Mucosa of gallbladder (tissue), 1 donor: Measurements from ENCODE around the gene CSE1L. TPM values are rescaled to one million over a fixed set of nuclear protein-coding genes. Genes with fewer than 3 reads are reported as not detected.
"Not testable (repeated sequence)": the region's sequence is repeated elsewhere in the genome, so short reads cannot be mapped to it uniquely, and the experiment has no call there.

Experiments used
- DNase-seq: peaks from one replicate; pipeline ENCODE4 v3.0.0-alpha.2; 2020; ENCODE audit warnings: low spot score
- total RNA-seq: library from RNA; stranded (reverse); gene quantifications from one replicate; pipeline ENCODE4 v1.2.1, GENCODE V29; 2021
- donor health status: DM: no; HTN: no; CAD: no.

The CSE1L gene
- 42.5 TPM for total RNA-seq

DNA sequence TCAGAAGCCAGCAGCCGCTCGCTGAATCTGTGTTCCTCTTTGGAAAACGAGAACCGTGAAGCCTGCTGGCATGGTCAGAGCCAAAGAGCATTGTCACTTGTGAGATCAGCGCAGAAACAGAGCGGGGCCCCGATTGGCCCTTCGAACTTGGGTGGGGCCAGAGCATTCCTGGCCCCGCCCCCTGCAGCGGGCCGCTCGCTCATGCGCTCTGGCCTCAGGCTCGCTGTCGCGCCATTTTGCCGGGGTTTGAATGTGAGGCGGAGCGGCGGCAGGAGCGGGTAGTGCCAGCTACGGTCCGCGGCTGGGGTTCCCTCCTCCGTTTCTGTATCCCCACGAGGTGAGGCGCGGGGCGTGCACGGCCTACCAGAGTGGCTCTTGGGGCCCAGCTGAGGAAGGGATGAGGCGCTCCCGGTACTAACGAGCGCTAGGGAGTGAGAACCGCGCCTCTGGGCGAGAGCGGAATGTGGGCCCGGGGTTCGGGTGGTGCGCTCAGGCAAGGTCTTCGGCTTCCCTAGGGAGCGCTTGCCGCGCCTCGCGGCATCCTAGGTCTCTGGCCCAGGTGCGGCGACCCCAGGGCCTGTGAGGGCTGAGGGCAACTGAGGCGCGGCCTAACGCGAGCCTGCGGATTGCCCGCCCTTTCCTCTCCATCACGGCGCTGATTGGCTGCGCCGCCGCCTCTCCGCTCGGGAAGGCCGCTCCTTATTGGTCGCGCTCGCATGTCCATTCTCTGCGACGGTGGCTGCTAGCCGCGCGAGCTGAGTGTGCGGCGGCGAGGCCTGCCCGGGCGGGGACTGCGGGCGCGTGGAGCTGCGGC is at the start of gene CSE1L:
TSS of gene CSE1L (plus strand) at position 226 of the 814 bp plus-strand sequence. CDS start 12,152 bp downstream, outside the sequence.
- DNase-seq, result peak; percentile 95

DNA sequence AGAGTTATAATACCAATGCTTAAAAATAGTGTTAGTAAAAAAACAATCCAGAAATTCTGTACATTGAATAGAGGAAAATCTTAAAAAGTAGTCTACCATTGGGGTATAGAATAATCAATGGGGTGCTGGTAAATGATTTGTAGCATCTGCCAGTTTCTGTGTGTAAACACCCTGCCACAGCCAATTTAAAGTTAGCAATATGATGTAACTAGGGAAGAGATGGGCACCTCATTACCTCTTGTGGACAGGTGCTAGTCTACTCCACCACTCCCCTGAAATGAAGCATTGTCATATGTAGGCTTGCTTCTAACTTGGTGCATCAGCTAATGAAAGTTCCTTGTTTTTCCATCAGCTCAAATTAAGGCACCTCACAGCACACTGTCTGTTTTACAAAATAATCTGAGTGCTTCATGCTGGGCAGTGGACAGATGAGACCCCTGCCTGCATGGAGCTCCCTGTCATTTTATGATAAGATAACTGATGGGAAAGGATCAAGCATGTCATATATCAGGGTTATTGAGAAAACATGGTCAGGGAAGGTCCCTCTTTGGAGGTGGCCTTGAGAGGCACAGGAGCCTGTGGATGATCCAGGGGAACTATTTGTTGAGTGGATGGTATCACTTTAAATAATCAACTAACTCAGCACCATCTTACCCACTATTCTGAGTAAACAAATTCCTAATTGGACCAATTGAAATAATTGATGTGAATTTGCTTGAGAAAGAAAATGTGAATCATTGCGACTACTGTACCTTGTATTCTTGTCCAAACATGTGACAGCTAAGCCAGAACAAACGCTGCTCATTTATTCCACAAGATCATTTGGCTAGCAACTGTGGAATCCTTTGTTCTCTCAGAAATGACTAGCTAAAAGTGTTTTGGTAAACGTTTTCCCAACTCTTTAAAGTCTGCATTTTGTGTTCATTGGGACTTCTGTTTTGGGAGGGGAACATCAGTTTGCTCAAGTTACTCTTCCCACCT is 45.9 kb upstream of the CSE1L start:
- no peak for DNase-seq

- no peak for DNase-seq
Measured at GRCh38 chr20:49001741-49002140, 44.4 kb upstream of the CSE1L start.

- no peak for DNase-seq
Measured at GRCh38 chr20:49006446-49006980, 39.6 kb upstream of the CSE1L start.

- no peak for DNase-seq
Measured at GRCh38 chr20:49009899-49010631, 36.0 kb upstream of the CSE1L start.

DNA sequence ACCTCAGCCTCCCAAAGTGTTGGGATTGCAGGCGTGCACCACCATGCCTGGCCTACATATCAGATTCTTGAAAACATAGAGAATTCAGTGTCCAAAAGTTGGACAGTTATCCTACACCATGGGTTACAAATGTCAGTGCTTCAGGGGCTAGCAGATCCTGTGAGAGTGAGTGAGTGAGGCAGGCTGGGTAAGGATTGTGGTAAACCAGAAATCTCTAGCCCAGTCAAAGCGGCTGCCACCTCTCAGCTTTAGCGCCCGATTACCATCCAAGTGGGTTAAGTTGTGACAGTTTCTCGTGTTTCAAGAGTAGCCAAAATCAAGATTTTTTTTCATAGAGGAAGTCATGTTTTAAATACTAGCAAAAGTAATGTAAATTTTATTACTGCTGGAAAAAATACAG is 21.9 kb upstream of the CSE1L start:
- no peak for DNase-seq

DNA sequence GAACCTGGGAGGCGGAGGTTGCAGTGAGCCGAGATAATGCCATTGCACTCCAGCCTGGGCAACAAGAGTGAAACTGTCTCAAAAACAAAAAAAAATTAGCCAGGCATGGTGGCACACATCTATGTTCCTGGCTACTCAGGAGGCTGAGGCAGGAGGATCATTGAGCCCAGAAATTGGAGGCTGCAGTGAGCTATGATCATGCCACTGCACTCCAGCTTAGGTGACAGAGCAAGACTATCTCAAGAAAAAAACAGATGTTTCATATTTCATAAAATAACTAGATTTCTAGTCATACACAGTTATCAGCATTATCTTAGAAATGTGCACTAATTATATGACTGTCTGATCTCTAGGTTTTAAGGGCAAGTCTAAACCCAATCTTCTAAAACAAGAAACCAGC is 17.9 kb upstream of the CSE1L start:
- not testable (repeated sequence) for DNase-seq

GRCh38 chr20:49028684-49029083 is 17.4 kb upstream of the CSE1L start:
- DNase-seq, result no peak

GRCh38 chr20:49029203-49029602 is 16.9 kb upstream of the CSE1L start:
- no peak for DNase-seq

- no peak for DNase-seq
Measured at GRCh38 chr20:49030954-49031619, 15.0 kb upstream of the CSE1L start.

DNA sequence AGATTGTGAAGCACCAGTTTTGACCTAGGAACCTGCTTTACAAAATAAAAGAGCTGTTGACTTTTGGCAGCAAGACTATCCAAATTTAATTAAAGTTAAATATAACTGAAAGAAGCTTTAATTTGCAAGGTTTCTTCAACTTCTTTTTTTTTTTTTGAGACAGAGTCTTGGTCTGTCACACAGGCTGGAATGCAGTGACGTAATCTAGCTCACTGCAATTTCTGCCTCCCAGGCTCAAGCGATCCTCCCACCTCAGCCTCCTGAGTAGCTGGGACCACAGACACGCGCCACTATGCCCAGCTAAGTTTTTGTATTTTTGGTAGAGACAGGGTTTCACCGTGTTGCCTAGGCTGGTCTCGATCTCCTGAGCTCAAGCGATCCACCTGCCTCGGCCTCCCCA is 13.7 kb upstream of the CSE1L start:
- no peak for DNase-seq

DNA sequence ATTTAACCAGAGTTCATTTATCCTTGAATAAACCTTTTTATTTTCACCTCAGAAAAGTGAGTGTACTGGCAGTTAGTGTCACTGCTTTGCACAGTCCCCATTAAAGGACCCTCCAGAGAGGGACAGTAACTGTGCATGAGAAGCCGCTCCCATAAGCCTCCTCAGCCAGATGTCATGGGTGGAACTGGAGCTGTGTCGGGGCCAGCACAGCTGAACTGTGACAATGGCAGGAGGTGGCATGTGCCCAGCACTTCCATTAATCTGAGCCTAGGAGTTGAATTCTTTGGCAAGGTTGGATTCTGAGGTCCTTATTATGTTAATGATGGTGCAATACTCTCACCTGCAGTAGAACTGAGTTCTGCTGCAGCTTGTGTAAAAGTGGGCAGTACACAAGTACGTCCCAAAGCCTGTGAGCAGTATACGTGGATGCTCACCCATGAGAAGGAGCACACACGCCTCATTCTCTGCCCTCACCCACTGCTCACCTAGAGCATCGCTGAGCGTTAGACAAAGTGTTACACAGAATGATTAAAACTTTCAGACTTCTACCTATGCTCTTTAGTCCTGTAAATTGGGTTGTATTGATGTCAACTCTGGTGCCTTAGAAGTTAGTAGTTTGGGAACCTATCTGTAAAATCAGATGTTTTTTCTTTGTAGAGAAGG is 11.9 kb upstream of the CSE1L start:
- no peak for DNase-seq

- DNase-seq, result no peak
Measured at GRCh38 chr20:49037962-49038387, 8.1 kb upstream of the CSE1L start.

GRCh38 chr20:49039854-49040253 is 6.3 kb upstream of the CSE1L start:
- DNase-seq, result no peak

DNA sequence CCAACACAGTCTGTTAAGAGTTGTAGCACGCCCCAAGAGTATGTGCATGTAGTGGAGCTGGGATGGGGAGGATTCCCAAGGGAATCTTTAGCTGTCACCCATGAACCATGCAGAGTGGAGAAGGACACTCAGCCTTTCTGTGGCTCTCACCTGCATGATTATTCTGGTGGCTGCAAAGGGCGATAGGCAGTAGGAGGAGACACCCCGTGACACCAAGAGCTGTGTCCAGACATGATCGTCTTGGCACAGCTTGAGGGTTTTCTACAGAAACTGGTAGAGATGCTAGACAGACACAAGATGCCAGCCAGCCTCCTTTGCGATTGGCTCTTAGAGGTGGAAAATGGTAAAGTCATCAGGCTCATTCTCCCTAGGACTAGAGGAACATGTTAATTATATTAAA is 3.1 kb upstream of the CSE1L start:
- DNase-seq, result no peak

GRCh38 chr20:49045440-49046086 is 549 bp upstream of the CSE1L start:
- peak; percentile 25 for DNase-seq

- no peak for DNase-seq
Measured at GRCh38 chr20:49052334-49052733, 6.2 kb downstream of the CSE1L start.

DNA sequence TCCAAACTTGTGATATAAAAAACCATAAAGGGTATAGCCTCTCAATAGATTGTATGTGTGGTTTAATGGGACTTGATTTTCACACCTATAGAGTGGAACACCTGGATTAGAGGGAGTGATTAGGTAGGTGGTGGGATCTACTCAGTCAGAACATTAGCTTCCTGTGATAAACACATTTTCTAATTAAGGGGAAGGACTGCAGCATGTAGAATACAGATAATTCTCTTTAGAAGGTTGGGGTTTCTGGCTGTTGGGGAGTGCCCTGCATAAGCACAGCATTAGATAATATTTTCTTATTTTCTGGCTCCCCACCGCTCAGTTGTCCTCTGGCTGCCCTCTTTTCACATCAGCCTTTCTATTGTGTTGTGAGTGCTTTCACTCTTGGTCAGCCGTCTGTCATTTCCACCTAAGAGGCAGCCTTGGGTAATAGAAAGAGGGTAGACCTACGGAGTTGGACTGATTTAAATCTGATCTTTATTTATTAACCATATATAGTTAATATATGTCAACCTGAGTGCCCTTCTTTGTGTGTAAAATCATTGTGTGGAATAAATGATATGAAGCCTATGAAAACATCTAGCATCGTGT is 8.0 kb downstream of the CSE1L start:
- no peak for DNase-seq

DNA sequence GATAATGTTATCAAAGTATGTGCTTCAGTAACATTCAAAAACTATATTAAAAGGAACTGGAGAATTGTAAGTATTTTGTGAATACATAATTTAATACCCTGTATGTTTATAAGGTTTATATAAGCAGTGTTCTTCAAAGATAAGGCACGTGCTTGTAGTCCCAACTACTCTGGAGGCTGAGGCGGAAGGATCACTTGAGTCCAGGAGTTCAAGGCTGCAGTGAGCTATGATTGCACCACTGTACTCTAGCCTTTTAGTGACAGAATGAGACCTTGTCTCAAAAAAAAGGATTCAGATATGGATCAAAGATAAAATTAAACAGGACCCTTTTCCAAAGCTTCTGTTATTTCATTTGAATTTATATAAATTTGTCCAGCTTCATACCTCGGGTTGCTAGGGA is 17.2 kb downstream of the CSE1L start:
- DNase-seq, result no peak

DNA sequence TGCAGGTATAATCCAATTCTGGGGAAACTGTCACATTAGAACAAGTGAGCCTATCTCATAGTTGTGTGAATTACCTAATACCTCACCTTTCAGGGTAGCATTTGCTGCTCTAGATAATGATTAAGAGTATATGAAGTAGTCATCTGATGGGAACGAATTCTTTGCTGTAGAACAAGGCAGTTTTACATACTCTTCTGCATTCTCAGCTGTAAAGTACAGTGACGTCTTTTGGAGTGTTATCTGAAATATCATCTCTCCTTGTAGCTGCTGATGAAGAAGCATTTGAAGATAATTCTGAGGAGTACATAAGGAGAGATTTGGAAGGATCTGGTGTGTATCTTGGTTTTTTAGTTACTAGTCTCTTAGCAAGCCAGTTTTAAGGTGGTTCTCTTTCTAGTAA is 28.4 kb downstream of the CSE1L start:
- no peak for DNase-seq
